ENCODE measurements around the gene ABCA1.
"Not testable (repeated sequence)": the region's sequence is repeated elsewhere in the genome, so short reads cannot be mapped to it uniquely, and the experiment has no call there.

ABCA1 gene

DNA sequence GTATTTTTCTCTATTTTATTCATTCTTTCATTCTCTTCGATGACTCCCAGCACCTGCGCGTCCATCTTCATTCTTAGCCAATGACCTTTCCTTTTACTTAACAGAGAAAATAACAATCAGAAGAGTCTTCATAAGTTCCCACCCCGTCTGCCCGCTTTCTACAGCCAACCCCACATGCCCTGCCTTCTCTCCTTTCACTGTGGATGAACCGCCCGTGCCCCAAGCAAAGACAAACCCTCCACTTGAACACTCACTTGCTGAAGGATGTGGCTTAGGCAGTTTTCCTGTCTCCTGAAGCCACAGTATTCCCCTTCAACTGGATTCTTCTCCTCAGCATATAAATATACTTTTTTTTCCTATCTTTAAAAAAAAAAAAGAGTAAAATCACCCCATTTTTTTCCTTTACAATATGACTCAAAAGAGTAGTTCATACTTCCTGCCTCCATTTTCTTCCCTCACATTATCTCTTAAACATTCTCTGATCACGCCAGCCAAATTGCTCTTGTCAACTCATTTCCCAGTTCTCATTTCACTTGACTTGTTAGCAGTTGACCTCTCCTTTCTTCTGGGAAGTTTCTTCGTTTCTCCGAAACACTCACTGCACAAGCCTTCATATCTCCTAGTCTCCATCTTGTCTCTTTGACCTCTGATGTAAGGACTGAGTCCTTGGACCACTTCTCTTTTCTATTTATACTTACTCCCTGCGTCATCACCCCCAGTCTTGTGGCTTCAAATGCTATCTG lies 153.0 kb downstream of the ABCA1 start:
- Histone ChIP-seq H3K4me3 (ENCODE audit: low read length) (no peak overlapping the region), H3K4me1 (ENCODE audit: control insufficient read depth, insufficient read depth, low read length) (no peaks in the 10 kb centered on the region), H3K9me3 (ENCODE audit: control insufficient read depth, low read length) (no peaks in the 10 kb centered on the region), H3K9ac (ENCODE audit: low read length) (no peak overlapping the region), H3K36me3 (ENCODE audit: control insufficient read depth, insufficient read depth, low read length) (no peaks in the 10 kb centered on the region), H3K27me3 (ENCODE audit: control insufficient read depth, insufficient read depth, low read length) (no peaks in the 10 kb centered on the region)

- no peaks in the 10 kb centered on the region for H3K9me3 ChIP-seq (ENCODE audit: control insufficient read depth, low read length)
Observed at GRCh38 chr9:104774132-104774531, 153.8 kb downstream of the ABCA1 start.

GRCh38 chr9:104772714-104773510 lies 155.0 kb downstream of the ABCA1 start:
- H3K9me3 ChIP-seq (ENCODE audit: control insufficient read depth, low read length), result no peaks in the 10 kb centered on the region
- H3K4me1 ChIP-seq (ENCODE audit: control insufficient read depth, insufficient read depth, low read length), result no peaks in the 10 kb centered on the region
- no peak overlapping the region for H3K9ac ChIP-seq (ENCODE audit: low read length)
- H3K27me3 ChIP-seq (ENCODE audit: control insufficient read depth, insufficient read depth, low read length), result no peaks in the 10 kb centered on the region
- no peaks in the 10 kb centered on the region for H3K36me3 ChIP-seq (ENCODE audit: control insufficient read depth, insufficient read depth, low read length)
- no peak overlapping the region for H3K4me3 ChIP-seq (ENCODE audit: low read length)

More at GRCh38 chr9:104774132-104774531, 153.8 kb downstream of the ABCA1 start:
- Histone ChIP-seq H3K9ac (ENCODE audit: low read length) (no peak overlapping the region), H3K27me3 (ENCODE audit: control insufficient read depth, insufficient read depth, low read length) (no peaks in the 10 kb centered on the region), H3K4me3 (ENCODE audit: low read length) (no peak overlapping the region), H3K4me1 (ENCODE audit: control insufficient read depth, insufficient read depth, low read length) (no peaks in the 10 kb centered on the region), H3K36me3 (ENCODE audit: control insufficient read depth, insufficient read depth, low read length) (no peaks in the 10 kb centered on the region)

GRCh38 chr9:104769655-104770054 lies 158.3 kb downstream of the ABCA1 start:
- peaks cover 5% of the 10 kb centered on the region for H3K4me1 ChIP-seq (ENCODE audit: control insufficient read depth, insufficient read depth, low read length)
- no peaks in the 10 kb centered on the region for H3K27me3 ChIP-seq (ENCODE audit: control insufficient read depth, insufficient read depth, low read length)
- no peaks in the 10 kb centered on the region for H3K9me3 ChIP-seq (ENCODE audit: control insufficient read depth, low read length)
- H3K9ac ChIP-seq (ENCODE audit: low read length), result no peak overlapping the region
- no peaks in the 10 kb centered on the region for H3K36me3 ChIP-seq (ENCODE audit: control insufficient read depth, insufficient read depth, low read length)
- no peak overlapping the region for H3K4me3 ChIP-seq (ENCODE audit: low read length)

GRCh38 chr9:104769029-104769428 lies 158.9 kb downstream of the ABCA1 start:
- H3K9ac ChIP-seq (ENCODE audit: low read length); H3K27me3 ChIP-seq (ENCODE audit: control insufficient read depth, insufficient read depth, low read length); H3K4me1 ChIP-seq (ENCODE audit: control insufficient read depth, insufficient read depth, low read length); H3K4me3 ChIP-seq (ENCODE audit: low read length); H3K9me3 ChIP-seq (ENCODE audit: control insufficient read depth, low read length); H3K36me3 ChIP-seq (ENCODE audit: control insufficient read depth, insufficient read depth, low read length): not testable (repeated sequence)

- H3K9ac ChIP-seq (ENCODE audit: low read length), result no peak overlapping the region
Observed at GRCh38 chr9:104767507-104767906, 160.4 kb downstream of the ABCA1 start.

DNA sequence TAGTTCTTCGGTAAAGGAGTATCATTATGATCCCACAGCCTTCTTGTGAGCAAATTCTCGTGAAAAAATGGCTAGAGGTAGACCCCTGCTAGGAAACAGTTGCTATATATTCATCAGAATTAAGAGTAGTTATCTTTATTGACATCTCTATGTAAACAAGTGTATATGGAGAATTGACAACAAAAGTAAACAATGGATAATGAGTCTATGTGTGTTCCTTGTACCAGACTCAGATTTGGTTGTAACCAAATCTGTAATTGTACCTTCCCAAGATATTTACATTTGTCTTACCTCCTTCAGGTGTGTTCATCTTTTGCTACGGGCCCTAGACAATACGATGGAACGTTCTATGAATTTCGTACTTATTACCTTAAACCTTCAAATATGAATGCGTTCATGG lies 161.9 kb downstream of the ABCA1 start:
- H3K4me3 ChIP-seq (ENCODE audit: low read length), result no peak overlapping the region
- no peaks in the 10 kb centered on the region for H3K36me3 ChIP-seq (ENCODE audit: control insufficient read depth, insufficient read depth, low read length)
- H3K9ac ChIP-seq (ENCODE audit: low read length), result no peak overlapping the region
- peaks cover 5% of the 10 kb centered on the region for H3K4me1 ChIP-seq (ENCODE audit: control insufficient read depth, insufficient read depth, low read length)
- H3K9me3 ChIP-seq (ENCODE audit: control insufficient read depth, low read length), result no peaks in the 10 kb centered on the region
- H3K27me3 ChIP-seq (ENCODE audit: control insufficient read depth, insufficient read depth, low read length), result no peaks in the 10 kb centered on the region

More at GRCh38 chr9:104767507-104767906, 160.4 kb downstream of the ABCA1 start:
- no peaks in the 10 kb centered on the region for H3K9me3 ChIP-seq (ENCODE audit: control insufficient read depth, low read length)
- H3K4me1 ChIP-seq (ENCODE audit: control insufficient read depth, insufficient read depth, low read length), result peaks cover 5% of the 10 kb centered on the region
- no peak overlapping the region for H3K4me3 ChIP-seq (ENCODE audit: low read length)
- no peaks in the 10 kb centered on the region for H3K36me3 ChIP-seq (ENCODE audit: control insufficient read depth, insufficient read depth, low read length)
- H3K27me3 ChIP-seq (ENCODE audit: control insufficient read depth, insufficient read depth, low read length), result no peaks in the 10 kb centered on the region

DNA sequence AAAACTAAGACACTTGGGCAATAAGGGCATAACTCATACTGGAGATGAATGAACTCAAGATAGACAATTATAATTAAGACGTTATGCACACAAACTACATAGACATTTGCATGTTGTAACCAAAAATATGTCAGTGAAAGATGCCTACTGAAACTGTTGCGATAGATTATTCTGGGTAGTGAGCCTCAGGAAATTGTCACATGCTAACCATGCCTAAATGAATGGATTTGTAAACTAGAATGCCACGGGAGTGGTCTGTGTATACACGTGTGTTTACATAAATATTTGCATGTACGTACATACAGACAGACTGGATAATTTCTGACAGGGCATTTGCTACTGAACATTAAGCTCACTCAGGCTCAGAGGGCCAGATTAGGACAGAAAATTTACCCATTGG lies 162.8 kb downstream of the ABCA1 start:
- Histone ChIP-seq H3K4me3 (ENCODE audit: low read length) (no peak overlapping the region), H3K4me1 (ENCODE audit: control insufficient read depth, insufficient read depth, low read length) (peaks cover 5% of the 10 kb centered on the region), H3K36me3 (ENCODE audit: control insufficient read depth, insufficient read depth, low read length) (no peaks in the 10 kb centered on the region), H3K9ac (ENCODE audit: low read length) (no peak overlapping the region), H3K27me3 (ENCODE audit: control insufficient read depth, insufficient read depth, low read length) (no peaks in the 10 kb centered on the region), H3K9me3 (ENCODE audit: control insufficient read depth, low read length) (no peaks in the 10 kb centered on the region)

GRCh38 chr9:104758974-104759373 lies 169.0 kb downstream of the ABCA1 start:
- H3K27me3 ChIP-seq (ENCODE audit: control insufficient read depth, insufficient read depth, low read length), result no peaks in the 10 kb centered on the region
- H3K9me3 ChIP-seq (ENCODE audit: control insufficient read depth, low read length), result no peaks in the 10 kb centered on the region
- no peak overlapping the region for H3K4me3 ChIP-seq (ENCODE audit: low read length)
- H3K4me1 ChIP-seq (ENCODE audit: control insufficient read depth, insufficient read depth, low read length), result no peaks in the 10 kb centered on the region
- H3K9ac ChIP-seq (ENCODE audit: low read length), result no peak overlapping the region
- H3K36me3 ChIP-seq (ENCODE audit: control insufficient read depth, insufficient read depth, low read length), result no peaks in the 10 kb centered on the region

DNA sequence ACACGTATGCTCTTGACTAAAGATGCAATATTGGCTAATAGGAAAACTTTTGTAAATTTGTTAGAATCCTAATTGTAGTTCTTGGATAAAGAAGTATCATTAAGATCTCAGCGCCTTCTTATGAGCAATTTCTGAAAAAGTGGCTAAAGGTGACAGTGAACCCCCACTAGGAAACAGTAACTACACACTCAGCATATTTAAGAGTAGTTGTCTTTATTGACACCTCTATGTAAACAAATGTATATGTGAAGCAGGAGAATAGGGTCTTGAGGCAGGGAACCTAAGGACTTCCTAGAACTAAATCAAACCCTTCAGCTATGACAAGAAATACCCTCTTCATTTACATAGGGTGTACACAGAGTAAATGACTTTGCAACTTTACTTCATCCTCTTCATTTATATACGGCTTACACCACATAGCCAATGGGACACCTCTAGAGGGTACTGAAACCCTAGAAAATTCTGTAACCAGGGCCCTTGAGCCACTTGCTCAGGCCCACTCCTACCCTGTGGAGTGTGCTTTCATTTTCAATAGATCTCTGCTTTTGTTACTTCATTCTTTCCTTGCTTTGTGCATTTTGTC lies 177.7 kb downstream of the ABCA1 start:
- H3K27me3 ChIP-seq (ENCODE audit: control insufficient read depth, insufficient read depth, low read length), result no peaks in the 10 kb centered on the region
- H3K9ac ChIP-seq (ENCODE audit: low read length), result no peak overlapping the region
- H3K4me3 ChIP-seq (ENCODE audit: low read length), result no peak overlapping the region
- H3K9me3 ChIP-seq (ENCODE audit: control insufficient read depth, low read length), result no peaks in the 10 kb centered on the region
- no peaks in the 10 kb centered on the region for H3K36me3 ChIP-seq (ENCODE audit: control insufficient read depth, insufficient read depth, low read length)
- peaks cover 5% of the 10 kb centered on the region for H3K4me1 ChIP-seq (ENCODE audit: control insufficient read depth, insufficient read depth, low read length)

DNA sequence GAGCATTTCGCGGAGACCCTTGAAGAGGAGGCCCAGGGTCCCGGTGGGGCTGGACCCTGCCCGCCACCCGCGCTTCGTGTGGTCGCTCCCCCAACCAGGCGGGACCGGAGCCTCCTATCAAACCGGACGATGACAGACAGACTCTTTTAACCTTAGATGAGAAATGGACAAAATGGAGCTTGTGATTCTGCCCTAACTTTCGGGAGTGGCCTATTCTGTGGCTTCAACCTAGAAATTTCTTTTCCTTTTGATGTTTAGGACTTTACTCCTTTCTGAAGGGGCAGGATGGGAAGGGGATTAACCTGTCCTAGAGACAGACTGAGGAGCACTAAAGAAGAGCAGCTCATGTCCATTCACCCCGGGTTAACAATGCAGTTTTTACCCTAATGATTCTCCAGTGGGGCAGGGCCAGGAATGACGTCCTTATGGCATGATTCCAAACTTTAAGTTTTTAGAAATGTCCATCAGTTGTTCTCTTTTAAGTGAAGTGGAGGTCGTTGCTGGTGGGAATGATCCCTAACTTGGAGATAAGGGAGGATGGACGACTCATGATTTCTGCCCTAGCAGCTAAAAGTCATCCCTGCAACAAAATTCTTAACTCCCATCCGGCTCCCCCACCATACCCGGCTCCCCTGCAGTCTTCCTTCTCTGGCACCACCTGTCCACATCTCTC lies 179.5 kb downstream of the ABCA1 start:
- H3K36me3 ChIP-seq (ENCODE audit: control insufficient read depth, insufficient read depth, low read length), result no peaks in the 10 kb centered on the region
- H3K9me3 ChIP-seq (ENCODE audit: control insufficient read depth, low read length), result no peaks in the 10 kb centered on the region
- H3K9ac ChIP-seq (ENCODE audit: low read length), result peak overlapping the region; percentile 91
- H3K4me1 ChIP-seq (ENCODE audit: control insufficient read depth, insufficient read depth, low read length), result peaks cover 5% of the 10 kb centered on the region
- H3K27me3 ChIP-seq (ENCODE audit: control insufficient read depth, insufficient read depth, low read length), result no peaks in the 10 kb centered on the region
- peak overlapping the region; percentile 87 for H3K4me3 ChIP-seq (ENCODE audit: low read length)

Measured in mucosa of stomach (tissue), 1 donor.